ENCODE results near the gene RHO.
"Not testable (repeated sequence)": the region's sequence is repeated elsewhere in the genome, so short reads cannot be mapped to it uniquely, and the experiment has no call there.

RHO gene

GRCh38 chr3:129528589-129529100, at the start of gene RHO:
Gene RHO (plus strand): TSS chr3:129528639. CDS start chr3:129528734, 95 bp downstream.
- DNase-seq: no peak

GRCh38 chr3:129481225-129481765, 47.1 kb upstream of the RHO start:
- not testable (repeated sequence) for DNase-seq

- DNase-seq: no peak
Measured at GRCh38 chr3:129481766-129482332, 46.6 kb upstream of the RHO start.

GRCh38 chr3:129482721-129483120, 45.7 kb upstream of the RHO start:
- no peak for DNase-seq

GRCh38 chr3:129483870-129484269, 44.6 kb upstream of the RHO start:
- no peak for DNase-seq

GRCh38 chr3:129485146-129485545, 43.3 kb upstream of the RHO start:
- not testable (repeated sequence) for DNase-seq

- peak; percentile 23 for DNase-seq
Measured at GRCh38 chr3:129485721-129486663, 42.4 kb upstream of the RHO start.

GRCh38 chr3:129486664-129487035, 41.8 kb upstream of the RHO start:
- no peak for DNase-seq

- no peak for DNase-seq
Measured at GRCh38 chr3:129487183-129487867, 41.1 kb upstream of the RHO start.

GRCh38 chr3:129487868-129488335, 40.5 kb upstream of the RHO start:
- not testable (repeated sequence) for DNase-seq

GRCh38 chr3:129489258-129489657, 39.2 kb upstream of the RHO start:
- DNase-seq: not testable (repeated sequence)

GRCh38 chr3:129490273-129490675, 38.2 kb upstream of the RHO start:
- peak; percentile 79 for DNase-seq

GRCh38 chr3:129491077-129491476, 37.4 kb upstream of the RHO start:
- DNase-seq: not testable (repeated sequence)

GRCh38 chr3:129491794-129492193, 36.6 kb upstream of the RHO start:
- no peak for DNase-seq

GRCh38 chr3:129492691-129493090, 35.7 kb upstream of the RHO start:
- DNase-seq: no peak

- DNase-seq: no peak
Measured at GRCh38 chr3:129493206-129493605, 35.2 kb upstream of the RHO start.

- DNase-seq: not testable (repeated sequence)
Measured at GRCh38 chr3:129494499-129494898, 33.9 kb upstream of the RHO start.

- not testable (repeated sequence) for DNase-seq
Measured at GRCh38 chr3:129495006-129495639, 33.3 kb upstream of the RHO start.

GRCh38 chr3:129497876-129498275, 30.6 kb upstream of the RHO start:
- DNase-seq: peak; percentile 45

- peak; percentile 28 for DNase-seq
Measured at GRCh38 chr3:129498603-129499488, 29.6 kb upstream of the RHO start.

- DNase-seq: not testable (repeated sequence)
Measured at GRCh38 chr3:129499604-129500333, 28.7 kb upstream of the RHO start.
